OCI-LY3 (cell line): ENCODE results near the gene CEP250.
"Not testable (repeated sequence)": the region's sequence is repeated elsewhere in the genome, so short reads cannot be mapped to it uniquely, and the experiment has no call there.

ENCODE experiments used
- CTCF ChIP-seq: fragments of 200-600, 300-600 bp; sonication (generic); IDR thresholded peaks from 2 replicates; pipeline ENCODE4 v1.5.1; 2014; ENCODE audit warnings: antibody characterized with exemption, low read length, low read depth
- EZH2phosphoT487 ChIP-seq: fragments of 200-600 bp; shearing (Covaris generic); IDR thresholded peaks from 2 replicates; pipeline ENCODE4 v1.6.1; 2018; ENCODE audit warnings: antibody characterized with exemption, mixed run types, low read depth

GRCh38 chr20:35449855-35450254 is 5.5 kb upstream of the CEP250 start:
- not testable (repeated sequence) for TF ChIP-seq CTCF, EZH2phosphoT487
